Activated naive CD4-positive, alpha-beta T cell treated with anti-CD3 and anti-CD28 coated beads for 36 hours (primary cell): ENCODE measurements around the gene CROCC2. TPM values are rescaled to one million over a fixed set of nuclear protein-coding genes. Genes with fewer than 3 reads are reported as not detected.

Source experiments
- CTCF ChIA-PET: fragments of 350-600 bp; sonication (Branson Sonifier 250); formaldehyde crosslinking; loops from one replicate; lab custom pipeline; 2021; ENCODE audit warnings: antibody characterized with exemption; lab: Charles Lee
- DNase-seq: peaks from one replicate; pipeline ENCODE4 v3.0.0-alpha.2; 2020
- H3K27ac Mint-ChIP-seq: one replicate; pipeline ENCODE4 v1.8.0; 2021; ENCODE audit warnings: mild to moderate bottlenecking, mixed read lengths
- H3K27me3 Mint-ChIP-seq: one replicate; pipeline ENCODE4 v1.8.0; 2021; ENCODE audit warnings: low read depth, mixed read lengths
- H3K36me3 Mint-ChIP-seq: one replicate; pipeline ENCODE4 v1.8.0; 2021; ENCODE audit warnings: low read depth, mixed read lengths
- H3K4me1 Mint-ChIP-seq: one replicate; pipeline ENCODE4 v1.8.0; 2021; ENCODE audit warnings: low read depth, mixed read lengths
- H3K4me3 Mint-ChIP-seq: one replicate; pipeline ENCODE4 v1.8.0; 2021; ENCODE audit warnings: mild to moderate bottlenecking, moderate library complexity, mixed read lengths
- H3K9me3 Mint-ChIP-seq: one replicate; pipeline ENCODE4 v1.8.0; 2021; ENCODE audit warnings: mixed read lengths
- intact Hi-C: fragments of 100-400 bp; cut with micrococcal nuclease; formaldehyde crosslinking; loops from one replicate; pipeline ENCODE4 v1.15.1; 2023
- total RNA-seq, 2 experiments: library from RNA; stranded (reverse); gene quantifications; one replicate each; pipeline ENCODE4 v1.2.3, GENCODE V29; 2021

CROCC2 gene
- total RNA-seq, 2 experiments from 2014 or later, result not detected

DNA sequence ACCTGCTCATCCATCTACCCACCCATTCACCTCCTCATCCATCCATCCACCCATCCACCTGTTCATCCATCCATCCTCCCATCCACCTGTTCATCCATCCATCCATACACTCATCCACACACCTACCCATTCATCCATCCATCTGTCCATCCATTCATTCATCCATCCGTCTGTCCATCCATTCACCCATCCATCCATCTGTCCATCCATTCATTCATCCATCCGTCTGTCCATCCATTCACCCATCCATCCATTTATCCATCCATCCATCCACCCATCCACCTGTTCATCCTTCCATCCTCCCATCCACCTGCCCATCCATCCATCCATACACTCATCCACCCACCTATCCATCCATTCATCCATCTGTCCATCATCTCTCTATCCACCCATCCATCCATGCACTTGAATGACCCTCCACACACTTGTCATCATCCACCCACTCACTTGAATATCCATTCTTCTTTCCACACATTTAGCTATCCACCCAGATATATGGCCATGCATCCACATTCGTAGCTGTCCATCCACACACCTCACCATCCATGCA, 45.0 kb downstream of the CROCC2 start:
- Mint-ChIP-seq H3K36me3 (no peaks in the 10 kb centered on the region), H3K27ac (no peak overlapping the region), H3K9me3 (no peaks in the 10 kb centered on the region), H3K4me1 (no peaks in the 10 kb centered on the region), H3K4me3 (no peak overlapping the region), H3K27me3 (no peaks in the 10 kb centered on the region)
- CTCF ChIA-PET, result no interaction called here
- intact Hi-C loops, result no loop called here
- DNase-seq, result peak; percentile 1

DNA sequence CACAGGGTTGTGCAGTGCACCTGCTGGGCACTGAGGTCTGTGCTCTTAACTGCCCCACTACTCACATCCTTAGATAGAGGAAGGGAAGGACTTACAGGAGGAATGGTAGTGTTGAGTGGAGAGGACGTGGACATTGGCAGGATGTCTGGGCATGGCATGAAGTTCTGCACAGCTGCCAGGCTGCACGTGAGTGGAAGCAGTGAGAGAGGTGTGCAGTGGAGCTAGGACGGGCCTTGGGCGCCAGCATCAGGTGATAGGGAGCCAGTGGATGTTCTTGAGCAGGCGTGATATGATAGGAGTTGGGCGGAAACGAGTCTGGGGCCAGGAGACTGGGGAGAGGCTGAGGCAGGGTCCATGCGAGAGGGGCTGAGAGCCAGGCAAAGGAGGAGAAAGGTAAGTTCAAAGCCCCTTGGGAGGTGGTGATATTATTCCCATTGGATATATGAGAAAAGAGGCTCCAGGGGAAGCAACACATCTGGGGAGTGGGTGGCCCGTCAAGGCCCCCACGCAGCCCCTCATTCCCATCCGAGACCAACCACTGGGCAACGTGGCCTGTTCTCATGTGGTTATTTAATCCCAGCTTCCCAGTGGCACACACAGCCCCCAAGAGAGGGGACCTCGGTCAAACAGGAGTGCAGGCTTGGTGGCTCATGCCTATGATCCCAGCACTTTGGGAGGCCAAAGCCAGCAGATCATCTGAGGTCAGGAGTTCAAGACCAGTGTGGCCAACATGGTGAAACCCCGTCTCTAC, 46.5 kb downstream of the CROCC2 start:
- CTCF ChIA-PET, result no interaction called here
- intact Hi-C loops, result no loop called here
- H3K36me3 Mint-ChIP-seq, result no peaks in the 10 kb centered on the region
- no peaks in the 10 kb centered on the region for H3K4me1 Mint-ChIP-seq
- H3K4me3 Mint-ChIP-seq, result no peak overlapping the region
- no peaks in the 10 kb centered on the region for H3K9me3 Mint-ChIP-seq
- DNase-seq, result peak; percentile 2
- no peaks in the 10 kb centered on the region for H3K27me3 Mint-ChIP-seq
- no peak overlapping the region for H3K27ac Mint-ChIP-seq

DNA sequence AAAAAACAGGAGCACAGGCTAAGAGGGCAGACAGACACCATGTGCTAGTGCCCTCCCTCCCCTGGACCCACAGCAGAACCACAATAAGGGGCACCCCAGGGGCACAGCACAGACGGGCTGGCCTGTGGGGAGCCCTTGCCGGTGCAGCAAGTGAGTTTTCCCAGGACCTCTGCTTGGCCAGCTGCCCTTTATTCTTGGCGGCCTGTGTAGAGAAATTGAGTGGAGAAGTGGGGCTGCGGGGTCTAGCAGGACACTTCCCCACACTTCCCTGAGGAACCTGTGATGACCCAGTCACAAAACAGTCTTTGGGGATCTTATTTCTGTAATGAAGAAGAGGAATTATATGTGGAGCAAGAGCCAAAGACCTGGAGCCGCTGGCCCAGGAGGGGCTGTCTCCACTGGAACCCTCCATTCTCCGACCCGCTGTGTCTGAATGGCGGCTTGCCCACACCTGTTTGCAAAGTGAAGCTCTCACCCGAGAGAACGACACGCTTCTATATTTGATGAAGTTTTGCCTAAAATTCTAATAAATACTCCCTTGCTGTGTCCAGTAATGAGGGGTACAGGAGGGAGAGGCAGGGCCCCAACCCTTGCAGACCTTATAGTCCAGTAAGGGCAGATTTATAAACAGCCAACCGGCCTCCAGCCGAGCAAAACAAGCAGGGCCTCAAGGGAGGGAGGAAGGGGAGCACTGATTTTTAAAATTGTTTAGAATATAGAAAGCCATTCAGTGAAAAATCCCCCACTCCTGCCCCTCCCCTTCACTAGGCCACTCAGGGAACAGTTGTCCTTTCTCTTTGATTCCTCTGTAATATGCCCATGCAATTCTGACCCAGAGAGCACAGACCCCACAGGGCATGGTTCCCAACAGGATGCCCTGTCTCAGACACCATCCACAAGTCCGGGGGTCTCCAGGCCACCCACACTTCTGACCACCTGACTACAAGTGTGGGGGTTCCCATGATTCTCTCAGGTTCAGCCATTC, 47.6 kb downstream of the CROCC2 start:
- Mint-ChIP-seq H3K4me1 (no peaks in the 10 kb centered on the region), H3K36me3 (no peaks in the 10 kb centered on the region), H3K4me3 (no peak overlapping the region), H3K27me3 (no peaks in the 10 kb centered on the region), H3K9me3 (no peaks in the 10 kb centered on the region), H3K27ac (no peak overlapping the region)
- intact Hi-C loops, result no loop called here
- DNase-seq, result peak; percentile 0
- CTCF ChIA-PET, result no interaction called here

DNA sequence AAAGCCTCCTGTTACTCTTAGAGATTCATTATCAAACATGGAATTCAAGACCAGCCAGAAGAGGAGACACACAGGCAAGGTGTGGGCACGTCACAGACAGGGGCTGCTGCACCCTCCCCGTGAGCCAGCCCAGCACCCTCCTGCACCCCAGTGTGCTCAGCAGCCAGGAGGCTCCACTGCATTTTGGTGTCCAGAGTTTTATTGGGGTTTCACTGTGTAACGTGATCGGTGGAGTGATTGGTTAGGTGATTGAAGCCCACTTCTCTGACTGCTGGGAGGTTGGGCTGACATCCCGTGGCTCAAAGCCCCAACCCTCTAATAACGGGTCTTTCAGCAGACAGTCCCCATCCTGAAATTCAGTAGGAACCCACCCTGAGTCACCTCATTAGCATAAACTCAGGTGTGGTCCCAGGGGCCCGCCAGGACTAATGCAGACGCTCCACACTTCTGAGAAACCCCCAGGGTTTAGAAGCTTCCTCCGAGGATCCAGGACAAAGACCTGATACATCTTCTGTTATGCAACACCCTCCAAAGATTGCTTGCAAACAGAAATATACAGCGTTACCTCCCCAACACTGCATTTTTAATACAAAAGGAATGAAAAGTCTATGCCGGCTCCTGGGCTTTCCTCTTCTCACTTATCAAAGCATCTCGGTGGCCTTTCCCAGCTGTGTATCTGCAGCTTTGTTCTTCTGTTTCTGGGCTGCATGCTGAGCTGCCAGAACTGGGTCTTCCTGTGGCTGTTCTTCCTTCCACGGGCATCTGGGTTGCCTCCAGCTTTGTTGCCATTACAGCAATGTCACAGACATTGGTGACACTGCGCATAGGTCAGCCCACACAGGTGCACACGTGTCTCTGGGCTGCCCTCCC, 48.5 kb downstream of the CROCC2 start:
- intact Hi-C loops, result no loop called here
- Mint-ChIP-seq H3K27me3 (no peaks in the 10 kb centered on the region), H3K4me1 (no peaks in the 10 kb centered on the region), H3K36me3 (no peaks in the 10 kb centered on the region), H3K4me3 (no peak overlapping the region), H3K27ac (no peak overlapping the region), H3K9me3 (no peaks in the 10 kb centered on the region)
- DNase-seq, result no peak
- CTCF ChIA-PET, result no interaction called here

DNA sequence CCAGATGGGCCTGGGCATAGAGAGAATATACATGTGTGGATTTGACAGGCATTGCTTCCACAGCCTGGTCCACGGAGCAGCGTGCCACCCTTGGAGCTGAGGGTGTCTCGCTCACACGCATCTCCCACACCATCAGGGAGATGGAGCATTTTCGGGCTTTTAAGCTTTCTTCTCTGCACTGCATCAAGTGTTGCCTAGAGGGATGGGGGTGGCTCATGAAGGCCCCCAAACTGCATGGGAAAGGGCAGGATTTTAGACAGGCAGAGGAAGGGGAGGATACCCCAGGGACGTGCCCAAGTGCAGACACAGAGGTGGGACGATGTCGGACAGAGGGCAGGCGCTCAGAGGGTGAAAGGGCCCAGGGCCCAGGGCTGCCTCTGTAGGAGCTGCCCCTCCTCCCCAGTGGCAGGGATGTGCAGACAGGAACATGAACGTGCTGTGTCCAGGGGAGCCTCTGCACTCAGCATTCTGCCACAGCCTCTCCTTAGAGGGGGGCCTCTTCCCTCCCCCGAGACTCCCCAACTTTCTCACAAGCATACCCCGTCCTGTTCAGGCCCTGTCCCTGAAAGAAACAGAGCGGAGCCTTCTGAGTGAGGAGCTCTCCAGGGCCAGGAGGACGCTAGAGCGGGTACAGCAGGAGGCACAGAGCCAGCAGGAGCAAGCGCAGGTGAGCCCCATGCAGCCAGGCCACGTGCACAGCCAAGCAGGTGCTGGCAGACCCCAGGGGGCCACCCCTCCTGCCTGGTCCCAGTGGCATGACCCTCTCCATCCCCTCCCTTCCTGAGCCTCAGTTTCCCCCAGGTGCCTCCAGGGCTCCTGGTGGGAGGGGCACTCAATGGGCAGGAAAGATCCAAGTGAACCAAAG, 49.4 kb downstream of the CROCC2 start:
- no peak for DNase-seq
- CTCF ChIA-PET, result no interaction called here
- intact Hi-C loops, result no loop called here
- no peaks in the 10 kb centered on the region for H3K36me3 Mint-ChIP-seq
- no peak overlapping the region for H3K27ac Mint-ChIP-seq
- H3K9me3 Mint-ChIP-seq, result no peaks in the 10 kb centered on the region
- no peaks in the 10 kb centered on the region for H3K27me3 Mint-ChIP-seq
- H3K4me3 Mint-ChIP-seq, result no peak overlapping the region
- H3K4me1 Mint-ChIP-seq, result no peaks in the 10 kb centered on the region

- intact Hi-C loops, result no loop called here
- Mint-ChIP-seq H3K9me3 (no peaks in the 10 kb centered on the region), H3K27ac (no peak overlapping the region), H3K4me1 (no peaks in the 10 kb centered on the region), H3K27me3 (no peaks in the 10 kb centered on the region), H3K36me3 (no peaks in the 10 kb centered on the region), H3K4me3 (no peak overlapping the region)
- DNase-seq, result no peak
- CTCF ChIA-PET, result no interaction called here
These were observed 50.2 kb downstream of the CROCC2 start for GRCh38 chr2:240956171-240956934.

DNA sequence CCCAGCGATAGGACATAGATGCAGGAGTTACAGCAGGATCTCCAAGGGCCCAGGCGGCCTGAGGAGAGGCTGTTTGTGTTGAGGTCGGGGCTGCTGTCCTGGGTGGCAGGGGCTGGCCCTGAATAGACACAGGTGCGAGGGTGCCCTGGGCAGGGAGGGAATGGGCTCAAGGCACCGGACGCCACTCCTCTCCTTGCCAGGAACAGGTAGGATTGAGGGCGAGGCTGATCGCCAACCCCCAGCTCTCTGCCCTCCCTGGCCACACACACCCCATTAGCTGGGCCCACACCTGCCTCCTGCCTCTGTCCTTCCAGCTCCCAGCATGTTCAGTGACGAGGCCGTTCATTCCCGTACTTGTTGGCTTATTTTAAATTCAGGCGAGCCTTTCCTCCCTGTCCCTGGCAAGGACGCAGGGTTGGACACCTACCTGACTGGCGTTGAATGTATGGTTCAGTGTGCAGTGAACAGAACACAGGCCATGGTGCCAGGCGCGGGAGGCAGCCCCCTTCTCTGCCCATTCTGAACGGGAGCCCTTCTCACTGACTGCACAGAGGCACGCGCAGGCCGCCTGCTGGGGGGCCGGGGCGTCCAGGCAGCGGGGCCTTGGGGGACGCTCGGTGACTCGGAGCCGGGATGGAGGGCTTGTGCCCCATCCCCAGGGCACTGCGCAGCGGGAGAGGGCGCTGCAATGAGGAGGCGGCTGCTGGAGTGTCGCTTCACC, 51.0 kb downstream of the CROCC2 start:
- no peaks in the 10 kb centered on the region for H3K4me1 Mint-ChIP-seq

DNA sequence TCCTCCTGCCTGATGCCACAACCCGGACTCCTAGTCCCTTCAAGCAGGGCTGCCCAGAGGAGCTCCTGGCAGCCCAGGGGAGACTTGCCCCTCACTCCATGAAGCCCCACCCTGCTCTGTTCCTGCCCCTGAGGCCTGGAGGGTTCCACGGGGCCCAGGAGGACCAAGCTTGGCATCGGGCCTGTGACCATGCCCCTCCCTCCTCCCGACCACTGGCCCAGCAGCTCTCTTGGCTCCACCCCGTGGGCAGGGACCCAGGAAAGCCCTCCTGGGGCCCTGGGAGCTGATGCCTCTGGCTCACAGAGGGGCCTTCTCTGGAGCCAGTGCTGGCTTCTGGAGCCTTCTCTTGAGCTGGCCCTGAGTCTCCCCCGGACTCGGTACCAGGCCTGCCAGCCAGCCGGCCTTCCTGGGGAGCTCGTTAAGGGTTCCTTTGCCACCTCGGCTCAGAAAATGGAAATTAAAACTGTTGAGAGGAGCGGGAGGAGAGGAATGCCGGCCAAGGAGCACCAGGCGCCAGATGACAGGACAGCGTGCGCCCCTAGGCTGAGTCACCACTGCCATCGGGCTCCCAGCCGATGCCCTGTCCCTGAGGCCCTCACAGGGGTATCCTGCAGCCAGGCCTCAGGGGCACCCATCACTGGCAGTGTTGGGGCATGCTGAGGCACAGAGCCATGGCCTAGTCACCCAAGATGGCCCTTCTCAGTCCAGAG, 51.7 kb downstream of the CROCC2 start:
- H3K9me3 Mint-ChIP-seq, result no peaks in the 10 kb centered on the region
- intact Hi-C loops, result no loop called here
- peak; percentile 2 for DNase-seq
- CTCF ChIA-PET, result no interaction called here
- H3K4me1 Mint-ChIP-seq, result no peaks in the 10 kb centered on the region
- H3K36me3 Mint-ChIP-seq, result no peaks in the 10 kb centered on the region
- no peak overlapping the region for H3K4me3 Mint-ChIP-seq
- no peaks in the 10 kb centered on the region for H3K27me3 Mint-ChIP-seq
- no peak overlapping the region for H3K27ac Mint-ChIP-seq

More for the DNA sequence above, 51.0 kb downstream of the CROCC2 start:
- intact Hi-C loops, result no loop called here
- DNase-seq, result peak; percentile 2
- CTCF ChIA-PET, result no interaction called here
- no peaks in the 10 kb centered on the region for H3K36me3 Mint-ChIP-seq
- no peaks in the 10 kb centered on the region for H3K27me3 Mint-ChIP-seq
- no peak overlapping the region for H3K4me3 Mint-ChIP-seq
- no peaks in the 10 kb centered on the region for H3K9me3 Mint-ChIP-seq
- no peak overlapping the region for H3K27ac Mint-ChIP-seq

DNA sequence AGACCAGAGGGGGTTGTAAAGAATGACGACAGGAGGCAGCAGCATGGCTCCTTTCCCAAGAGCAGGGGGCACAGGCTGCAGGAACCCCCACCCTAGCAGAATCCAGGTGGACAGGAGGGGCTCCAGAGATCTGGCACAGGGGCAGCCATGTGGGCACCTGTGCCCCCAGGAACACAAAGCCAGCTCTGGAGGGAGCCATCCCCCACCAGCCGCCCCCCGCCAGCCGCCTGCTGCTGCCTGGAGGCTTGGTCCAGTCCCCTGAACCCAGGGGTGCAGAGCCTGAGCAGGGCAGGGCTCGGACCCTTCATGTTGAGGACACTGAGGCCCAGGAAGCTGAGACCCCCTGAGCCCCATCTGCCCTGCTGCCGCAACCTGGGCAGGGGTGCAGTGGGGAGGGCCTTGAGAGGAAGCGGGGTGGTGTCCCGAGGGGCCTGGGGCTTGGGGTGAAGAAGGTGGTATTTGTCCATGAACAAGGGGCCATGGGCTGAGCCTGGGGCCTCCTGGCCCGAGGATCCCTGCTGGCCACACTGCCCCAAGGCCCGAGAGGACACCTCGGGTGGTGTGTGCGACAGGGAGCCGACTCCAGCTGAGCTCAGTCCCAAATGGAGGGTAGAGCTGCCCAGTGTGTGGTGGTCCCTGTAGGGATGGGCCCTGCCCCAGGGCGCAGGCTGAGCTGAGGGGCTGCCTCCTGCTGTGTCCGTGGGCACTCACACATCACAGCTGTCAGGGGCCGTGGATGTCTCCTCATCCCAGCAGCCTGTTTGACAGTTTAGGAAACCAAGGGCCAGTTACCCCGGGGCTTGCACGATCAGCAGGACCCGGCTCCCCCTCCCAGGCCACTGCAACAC, 52.5 kb downstream of the CROCC2 start:
- H3K9me3 Mint-ChIP-seq, result no peaks in the 10 kb centered on the region
- CTCF ChIA-PET, result no interaction called here
- H3K4me3 Mint-ChIP-seq, result no peak overlapping the region
- H3K27me3 Mint-ChIP-seq, result no peaks in the 10 kb centered on the region
- no peak overlapping the region for H3K27ac Mint-ChIP-seq
- peak; percentile 3 for DNase-seq
- no peaks in the 10 kb centered on the region for H3K4me1 Mint-ChIP-seq
- intact Hi-C loops, result no loop called here
- no peaks in the 10 kb centered on the region for H3K36me3 Mint-ChIP-seq
